Right kidney (tissue), 1 donor: ENCODE results near the gene GCAT.
A peak's percentile ranks its signal among the peaks of the same experiment; 100 is the strongest.

Source experiments
- DNase-seq: peaks from one replicate; pipeline ENCODE4 v3.0.0-alpha.2; 2016

Gene GCAT

GRCh38 chr22:37843741-37844089 is 36.0 kb downstream of the GCAT start:
- no peak for DNase-seq

- DNase-seq: no peak
Observed at GRCh38 chr22:37844904-37845329, 37.2 kb downstream of the GCAT start.

- DNase-seq: no peak
Observed at GRCh38 chr22:37846433-37846832, 38.7 kb downstream of the GCAT start.

- DNase-seq: peak; percentile 50
Observed at GRCh38 chr22:37848587-37849088, 40.9 kb downstream of the GCAT start.

GRCh38 chr22:37849089-37849751 is 41.5 kb downstream of the GCAT start, which contains the start of gene EIF3L:
EIF3L (plus strand) TSS chr22:37849419; CDS start chr22:37849450, 31 bp downstream.
- peak; percentile 89 for DNase-seq

GRCh38 chr22:37850801-37851200 is 43.1 kb downstream of the GCAT start:
- DNase-seq: no peak

- no peak for DNase-seq
Observed at GRCh38 chr22:37852418-37852817, 44.7 kb downstream of the GCAT start.

GRCh38 chr22:37854946-37855345 is 47.2 kb downstream of the GCAT start:
- no peak for DNase-seq

- DNase-seq: no peak
Observed at GRCh38 chr22:37855462-37855861, 47.7 kb downstream of the GCAT start.

GRCh38 chr22:37860796-37861421 is 53.2 kb downstream of the GCAT start:
- no peak for DNase-seq

- no peak for DNase-seq
Observed at GRCh38 chr22:37862570-37863325, 55.0 kb downstream of the GCAT start.

GRCh38 chr22:37865510-37865909 is 57.8 kb downstream of the GCAT start:
- DNase-seq: no peak
